Fibroblast of skin of back (primary cell): Measurements from ENCODE around the gene SUPT3H.
"Not testable (repeated sequence)": the region's sequence is repeated elsewhere in the genome, so short reads cannot be mapped to it uniquely, and the experiment has no call there.

Experiments used
- DNase-seq: peaks from one replicate; pipeline ENCODE4 v3.0.0-alpha.2; 2013

SUPT3H gene

DNA sequence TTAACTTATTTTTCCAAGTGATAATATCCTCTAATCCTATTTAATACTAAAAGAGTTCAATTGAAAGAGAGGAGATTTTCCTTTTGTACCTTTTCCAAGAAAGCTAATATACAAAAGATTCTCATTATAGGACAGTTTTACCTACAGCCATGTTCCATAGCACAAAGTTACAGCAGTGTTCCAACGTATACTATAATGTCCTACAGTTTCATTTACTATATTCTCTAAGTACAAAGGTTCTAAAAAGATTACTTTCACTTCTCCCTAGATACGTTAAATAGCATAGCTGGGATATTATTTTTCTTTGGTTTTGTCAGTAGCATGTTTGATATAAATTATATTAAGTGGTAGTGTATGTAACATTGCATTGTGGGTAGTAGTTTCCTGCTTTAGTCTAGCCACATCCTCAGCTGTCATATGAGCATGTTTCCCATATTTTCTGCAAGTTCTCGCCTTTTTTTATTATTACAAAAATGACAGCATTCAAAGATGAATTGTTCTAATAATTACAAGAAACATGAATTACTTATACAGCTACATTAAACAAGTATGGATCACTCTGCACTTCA is 54.0 kb downstream of the SUPT3H start:
- peak; percentile 10 for DNase-seq

GRCh38 chr6:45320349-45320748 is 57.4 kb downstream of the SUPT3H start:
- no peak for DNase-seq

DNA sequence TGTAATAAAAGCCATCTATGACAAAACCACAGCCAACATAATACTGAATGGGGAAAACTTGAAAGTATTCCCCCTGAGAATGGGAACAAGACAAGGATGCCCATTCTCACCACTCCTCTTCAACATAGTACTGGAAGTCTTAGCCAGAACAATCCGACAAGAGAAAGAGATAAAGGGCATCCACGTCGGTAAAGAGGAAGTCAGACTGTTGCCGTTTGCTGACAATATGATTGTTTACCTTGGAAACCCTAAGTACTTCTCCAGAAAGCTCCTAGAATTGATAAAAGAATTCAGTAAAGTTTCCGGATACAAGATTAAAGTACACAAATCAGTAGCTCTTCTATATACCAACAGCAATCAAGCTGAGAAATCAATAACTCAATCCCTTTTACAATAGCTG is 63.6 kb downstream of the SUPT3H start:
- DNase-seq: no peak

DNA sequence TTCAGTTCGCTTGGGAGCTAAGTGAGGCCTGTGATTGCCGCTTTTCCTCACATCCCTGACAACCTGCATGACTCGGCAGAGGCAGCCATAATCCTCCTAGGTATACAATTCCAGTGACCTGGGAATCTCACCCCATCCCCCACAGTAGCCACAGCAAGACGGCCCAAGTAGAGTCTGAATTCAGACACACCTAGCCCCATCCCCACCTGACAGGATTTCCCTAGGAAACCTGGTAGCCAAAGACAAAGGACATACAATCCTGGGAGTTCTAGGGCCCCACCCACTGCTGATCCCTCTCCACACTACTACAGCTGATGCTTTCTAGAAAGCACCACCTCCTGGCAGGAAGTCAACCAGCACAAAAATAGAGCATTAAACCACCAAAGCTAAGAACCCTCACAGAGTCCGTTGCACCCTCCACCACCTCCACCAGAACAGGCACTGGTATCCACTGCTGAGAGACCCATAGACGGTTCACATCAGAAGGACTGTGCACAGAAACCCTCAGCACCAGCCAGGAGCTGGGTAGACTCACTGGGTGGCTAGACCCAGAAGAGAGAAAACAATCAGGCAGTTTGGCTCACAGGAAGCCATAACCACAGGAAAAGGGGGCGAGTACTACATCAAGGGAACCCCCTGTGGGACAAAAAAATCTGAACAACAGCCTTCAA is 67.5 kb downstream of the SUPT3H start:
- DNase-seq: no peak

DNA sequence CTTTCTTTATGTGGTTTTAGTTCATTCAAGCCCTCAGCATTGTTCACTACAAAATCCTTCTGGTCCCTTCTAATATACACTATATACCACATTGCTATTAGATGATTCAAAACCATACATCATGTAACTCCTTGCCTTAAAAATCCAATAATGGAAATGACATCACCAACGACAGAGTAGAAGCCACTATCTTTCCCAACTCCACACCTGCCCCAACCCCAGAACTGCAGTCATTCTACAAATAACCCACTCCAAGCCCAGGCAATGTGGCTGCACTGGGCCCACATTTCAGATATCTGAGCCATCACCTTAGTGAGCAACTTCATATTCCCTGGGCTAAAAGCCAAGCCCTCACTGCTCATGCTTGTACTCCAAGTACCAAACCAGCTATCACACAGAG is 72.2 kb downstream of the SUPT3H start:
- DNase-seq: no peak

DNA sequence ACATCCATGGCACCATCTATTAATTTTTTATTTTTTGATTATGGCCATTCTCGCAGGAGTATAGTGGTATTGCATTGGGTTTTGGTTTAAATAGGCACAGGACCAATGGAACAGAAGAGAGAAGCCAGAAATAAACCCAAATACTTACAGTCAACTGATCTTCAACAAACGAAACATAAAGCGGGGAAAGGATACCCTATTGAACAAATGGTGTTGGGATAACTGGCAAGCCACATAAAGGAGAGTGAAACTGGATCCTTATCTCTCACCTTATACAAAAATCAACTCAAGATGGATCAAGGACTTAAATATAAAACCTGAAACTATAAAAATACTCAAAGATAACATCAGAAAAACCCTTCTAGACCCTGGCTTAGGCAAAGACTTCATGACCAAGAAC is 74.9 kb downstream of the SUPT3H start:
- no peak for DNase-seq

GRCh38 chr6:45301348-45302142 is 76.2 kb downstream of the SUPT3H start:
- no peak for DNase-seq

DNA sequence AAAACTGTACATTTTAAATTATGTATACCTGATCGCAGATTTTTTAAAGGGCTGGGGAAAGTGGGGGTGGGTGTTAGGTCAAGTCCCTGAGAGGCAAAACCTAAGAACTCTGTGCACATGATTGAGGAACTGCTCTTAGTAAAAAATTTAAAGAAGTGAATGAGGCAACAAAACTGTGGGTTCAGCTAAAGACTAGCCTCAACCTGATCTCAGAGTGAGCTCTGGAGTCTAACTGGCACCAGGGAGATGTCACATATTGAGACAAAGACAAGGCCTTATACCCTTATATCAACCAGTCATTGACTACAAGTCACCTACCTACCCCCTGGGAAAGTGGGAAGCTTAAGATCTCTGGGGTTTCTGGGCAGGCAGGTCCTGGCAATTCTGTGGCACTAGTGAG is 77.0 kb downstream of the SUPT3H start:
- DNase-seq: no peak

GRCh38 chr6:45299096-45299581 is 78.6 kb downstream of the SUPT3H start:
- DNase-seq: no peak

DNA sequence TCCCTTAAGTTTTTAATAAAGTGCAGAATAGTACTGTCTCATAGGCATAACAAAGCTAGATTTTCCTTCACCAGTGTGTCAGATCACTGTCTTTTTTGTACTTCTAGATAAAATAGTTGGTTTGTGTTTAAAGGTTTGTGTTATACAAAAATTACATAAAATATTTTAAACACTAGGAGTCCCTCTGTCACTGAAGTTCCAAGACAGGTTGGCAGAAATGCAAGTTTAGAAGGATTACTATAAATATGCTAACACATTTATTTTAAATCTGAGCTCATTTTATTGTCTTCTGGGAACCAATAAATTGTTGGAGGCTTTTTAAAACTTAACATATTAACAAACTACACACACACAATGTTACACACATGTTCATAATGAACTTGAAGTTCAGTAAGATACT is 80.4 kb downstream of the SUPT3H start:
- no peak for DNase-seq

DNA sequence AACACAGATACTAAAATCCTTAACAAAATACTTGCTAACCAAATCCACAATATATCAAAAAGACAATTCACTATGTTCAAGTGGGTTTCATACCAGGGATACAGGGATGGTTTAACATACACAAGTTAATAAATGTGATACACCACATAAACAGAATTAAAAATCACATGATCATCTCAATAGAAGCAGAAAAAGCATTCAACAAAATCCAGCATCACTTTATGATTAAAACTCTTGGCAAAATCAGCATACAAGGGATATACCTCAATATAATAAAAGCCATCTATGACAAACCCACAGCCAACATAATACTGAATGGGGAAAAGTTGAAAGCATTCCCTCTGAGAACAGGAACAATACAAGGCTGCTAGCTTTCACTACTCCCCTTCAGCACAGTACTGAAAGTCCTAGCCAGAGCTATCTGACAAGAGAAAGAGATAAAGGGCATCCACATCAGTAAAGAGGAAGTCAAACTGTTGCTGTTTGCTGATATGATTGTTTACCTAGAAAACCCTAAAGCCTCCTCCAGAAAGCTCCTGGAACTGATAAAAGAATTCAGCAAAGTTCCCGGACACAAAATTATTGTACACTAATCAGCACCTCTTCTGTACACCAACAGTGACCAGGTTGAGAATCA is 83.6 kb downstream of the SUPT3H start:
- not testable (repeated sequence) for DNase-seq

- no peak for DNase-seq
Observed at GRCh38 chr6:45293306-45293705, 84.4 kb downstream of the SUPT3H start.

DNA sequence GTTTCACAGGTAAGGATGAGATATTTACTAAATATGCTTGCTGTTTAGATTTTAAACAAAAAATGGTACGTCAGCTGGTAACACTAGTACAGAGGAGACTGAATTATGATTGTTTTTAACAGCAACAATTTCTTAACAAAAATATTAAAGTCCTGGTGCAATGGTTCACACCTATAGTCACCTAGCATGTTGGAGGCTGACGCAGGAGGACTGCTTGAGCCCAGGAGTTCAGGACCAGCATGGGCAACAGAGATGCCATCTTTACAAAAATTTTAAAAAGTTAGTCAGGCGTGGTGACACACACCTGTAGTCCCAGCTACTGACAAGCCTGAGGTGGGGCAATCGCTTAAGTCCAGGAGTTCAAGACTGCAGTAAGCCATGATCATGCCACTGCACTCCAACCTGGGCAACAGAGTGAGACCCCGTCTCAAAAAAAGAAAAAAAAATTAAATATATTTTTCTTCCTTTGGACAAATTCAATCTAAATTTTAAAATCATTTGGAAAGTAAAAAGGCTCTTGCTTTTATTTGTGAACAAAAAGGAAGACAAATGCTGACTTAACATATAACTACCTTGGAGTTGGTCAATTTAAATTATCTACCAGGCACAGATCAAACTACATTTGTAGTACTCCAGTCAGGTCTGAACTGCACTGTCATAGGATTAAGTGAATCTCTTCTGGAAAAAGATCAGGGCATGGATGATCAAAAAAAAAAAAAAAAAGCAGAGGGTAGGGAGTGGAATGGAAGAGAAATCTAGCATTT is 87.8 kb downstream of the SUPT3H start:
- DNase-seq: no peak

DNA sequence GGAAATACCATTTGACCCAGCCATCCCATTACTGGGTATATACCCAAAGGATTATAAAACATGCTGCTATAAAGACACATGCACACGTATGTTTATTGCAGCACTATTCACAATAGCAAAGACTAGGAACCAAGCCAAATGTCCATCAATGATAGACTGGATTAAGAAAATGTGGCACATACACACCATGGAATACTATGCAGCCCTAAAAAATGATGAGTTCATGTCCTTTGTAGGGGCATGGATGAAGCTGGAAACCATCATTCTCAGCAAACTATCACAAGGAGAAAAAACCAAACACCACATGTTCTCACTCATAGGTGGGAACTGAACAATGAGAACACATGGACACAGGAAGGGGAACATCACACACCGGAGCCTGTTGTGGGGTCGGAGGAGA is 91.0 kb downstream of the SUPT3H start:
- DNase-seq: not testable (repeated sequence)

- DNase-seq: peak; percentile 13
Observed at GRCh38 chr6:45278367-45278766, 99.4 kb downstream of the SUPT3H start.

GRCh38 chr6:45277741-45278140 is 100.0 kb downstream of the SUPT3H start:
- not testable (repeated sequence) for DNase-seq

GRCh38 chr6:45275358-45275757 is 102.4 kb downstream of the SUPT3H start:
- no peak for DNase-seq

- no peak for DNase-seq
Observed at GRCh38 chr6:45272626-45273025, 105.1 kb downstream of the SUPT3H start.

DNA sequence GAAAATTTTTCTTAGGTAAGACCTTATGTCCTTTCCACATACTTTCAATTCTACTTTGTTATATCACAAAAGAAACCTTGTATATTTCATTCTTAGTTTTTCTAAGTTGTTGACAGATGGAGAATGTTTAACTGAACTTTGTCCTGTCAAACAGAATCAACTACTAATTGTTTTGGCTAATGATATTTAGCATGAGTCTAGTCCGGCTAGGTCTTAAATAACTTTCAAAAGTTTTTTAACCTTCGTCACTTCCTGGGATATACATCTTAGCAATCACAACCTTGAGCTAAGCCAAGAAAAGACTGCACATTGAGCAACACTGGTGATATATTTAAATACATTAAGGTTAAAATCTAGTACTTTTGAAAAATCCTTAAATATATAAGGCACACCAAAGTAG is 112.5 kb downstream of the SUPT3H start:
- no peak for DNase-seq

DNA sequence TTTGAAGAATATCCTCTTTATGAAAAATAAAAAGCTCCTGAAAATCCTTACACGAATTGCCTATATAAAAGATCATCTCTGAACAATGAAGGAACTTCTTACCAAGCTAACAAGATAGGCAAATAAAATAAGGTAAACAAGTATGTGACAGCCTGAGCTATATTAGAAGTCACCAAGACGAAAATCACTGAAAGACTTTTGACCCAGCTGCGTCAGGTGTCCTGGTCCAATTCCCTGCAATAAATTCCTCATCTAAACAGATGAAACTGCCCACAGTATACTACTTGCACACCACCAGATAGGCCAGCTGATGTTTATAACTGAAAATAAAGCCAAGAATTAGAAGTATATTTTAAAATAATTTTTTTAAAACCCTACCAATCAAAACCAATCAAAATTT is 117.0 kb downstream of the SUPT3H start:
- no peak for DNase-seq

DNA sequence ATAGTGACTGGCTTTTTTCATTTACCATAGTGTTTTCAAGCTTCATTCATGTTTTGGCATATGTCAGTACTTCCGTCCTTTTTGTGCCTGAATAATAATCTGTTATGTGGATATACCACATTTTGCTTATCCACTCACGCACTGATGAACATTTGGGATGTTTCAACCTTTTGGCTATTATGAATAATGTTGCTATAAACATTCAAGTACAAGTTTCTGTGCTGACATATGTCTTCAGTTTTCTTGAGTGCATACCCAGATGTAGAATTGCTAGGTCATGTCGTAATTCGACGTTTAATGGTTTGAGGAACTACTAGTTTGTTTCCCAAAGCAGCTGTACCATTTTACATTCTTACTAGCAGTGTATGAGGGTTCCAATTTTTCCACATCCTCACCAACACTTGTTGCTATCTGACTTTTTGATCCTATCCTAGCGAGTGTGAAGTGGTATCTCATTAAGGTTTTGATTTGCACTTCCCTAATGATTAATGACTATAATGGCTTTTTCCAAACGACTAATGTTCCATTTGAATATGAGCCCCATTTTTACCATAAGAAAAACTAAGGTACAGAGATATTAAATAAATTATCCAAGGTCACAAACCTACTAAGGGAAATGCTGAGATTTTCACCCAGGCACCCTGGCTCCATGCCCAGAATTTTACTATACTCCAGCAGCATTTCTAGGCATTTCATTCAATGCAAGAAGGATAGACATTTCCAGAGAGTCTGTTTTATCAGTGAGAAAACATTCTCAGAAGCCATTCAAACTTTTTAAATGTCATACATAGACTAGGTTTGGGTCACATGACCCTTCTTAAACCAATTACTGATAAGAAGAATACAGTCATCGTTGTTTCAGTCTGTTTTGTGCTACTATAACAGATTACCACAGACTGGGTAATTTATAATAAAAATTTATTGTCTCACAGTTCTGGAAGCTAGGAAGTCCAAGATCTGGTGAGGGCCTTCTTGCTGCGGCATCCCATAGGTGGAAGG is 120.7 kb downstream of the SUPT3H start:
- DNase-seq: peak; percentile 8
